ENCODE measurements around the gene PHC1. TPM values are rescaled to one million over a fixed set of nuclear protein-coding genes. Genes with fewer than 3 reads are reported as not detected.

The PHC1 gene
- total RNA-seq, 4 donors from 2014 or later, result 51.7 to 71.2 (median 67.3) TPM

- WGBS, 2 donors, result 88 to 91% methylated on average over 1 of the region's 1 CpG
- H3K9me3 ChIP-seq, result no peaks in the 10 kb centered on the region
- no peak for DNase-seq
- no peaks in the 10 kb centered on the region for H3K27me3 ChIP-seq
- H3K4me1 ChIP-seq, result no peaks in the 10 kb centered on the region
- TF ChIP-seq POLR2A (IDR thresholded peaks at IDR 0.05), result no peak
- TF ChIP-seq CTCF (IDR thresholded peaks at IDR 0.05), result no peak
- H3K36me3 ChIP-seq, result no peaks in the 10 kb centered on the region
- no peak overlapping the region for H3K27ac ChIP-seq
- intact Hi-C loops (cut with DNase I), result no loop called here
- no peak overlapping the region for H3K4me3 ChIP-seq (replicated peaks in 1 of 3)
Measured at GRCh38 chr12:8985213-8985754, 71.0 kb downstream of the PHC1 start.

- no peak for DNase-seq
- H3K9me3 ChIP-seq, result no peaks in the 10 kb centered on the region
- intact Hi-C loops (cut with DNase I), result no loop called here
- H3K4me3 ChIP-seq (replicated peaks in 1 of 3), result no peak overlapping the region
- no peaks in the 10 kb centered on the region for H3K36me3 ChIP-seq
- H3K27ac ChIP-seq, result no peak overlapping the region
- no peak for TF ChIP-seq POLR2A (IDR thresholded peaks at IDR 0.05)
- TF ChIP-seq CTCF (IDR thresholded peaks at IDR 0.05), result no peak
- H3K4me1 ChIP-seq, result no peaks in the 10 kb centered on the region
- no peaks in the 10 kb centered on the region for H3K27me3 ChIP-seq
Measured at GRCh38 chr12:8987163-8987562, 72.9 kb downstream of the PHC1 start.

- no peaks in the 10 kb centered on the region for H3K27me3 ChIP-seq
- no peak overlapping the region for H3K4me3 ChIP-seq (replicated peaks in 1 of 3)
- intact Hi-C loops (cut with DNase I), result no loop called here
- H3K27ac ChIP-seq, result no peak overlapping the region
- DNase-seq, result no peak
- no peaks in the 10 kb centered on the region for H3K4me1 ChIP-seq
- no peaks in the 10 kb centered on the region for H3K36me3 ChIP-seq
- no peak for TF ChIP-seq POLR2A (IDR thresholded peaks at IDR 0.05)
- TF ChIP-seq CTCF (IDR thresholded peaks at IDR 0.05), result no peak
- 74 to 79% methylated on average over 1 of the region's 1 CpG for WGBS, 2 donors
- H3K9me3 ChIP-seq, result no peaks in the 10 kb centered on the region
Measured at GRCh38 chr12:8987685-8988084, 73.4 kb downstream of the PHC1 start.

- no peak within 1 kb of the TSS for H3K4me3 ChIP-seq (replicated peaks in 1 of 3)
- no peaks in the 10 kb centered on the region for H3K9me3 ChIP-seq
- H3K27me3 ChIP-seq, result no peaks in the 10 kb centered on the region
- 82 to 83% methylated on average over 2 of the region's 2 CpGs for WGBS, 2 donors
- no peak for DNase-seq
- no peaks in the 10 kb centered on the region for H3K4me1 ChIP-seq
- intact Hi-C loops (cut with DNase I), result no loop called here
- H3K36me3 ChIP-seq, result no peaks in the 10 kb centered on the region
- no peak for TF ChIP-seq POLR2A (IDR thresholded peaks at IDR 0.05)
- H3K27ac ChIP-seq, result no peak within 1 kb of the TSS
Measured at GRCh38 chr12:8989413-8989812, 75.1 kb downstream of the PHC1 start, which contains the start of gene KLRG1. Gene KLRG1 (plus strand): TSS chr12:8989546. CDS start chr12:8989636, 90 bp downstream.

Other genes starting within 250 kb of the PHC1 start
- 10 to 100 TPM; 50.8 to 77.7 (median 64.1) TPM for gene RIMKLB, start 216.5 kb upstream of the PHC1 start, total RNA-seq
- under 1 TPM in 2 of 4 donors, not detected in 2; 0.22 to 0.27 TPM for gene A2ML1, start 91.9 kb upstream of the PHC1 start, total RNA-seq
- 100 to 1,000 TPM; 112 to 158 (median 136) TPM for gene M6PR, start 35.1 kb downstream of the PHC1 start, total RNA-seq
- gene KLRG1, start 75.0 kb downstream of the PHC1 start, total RNA-seq, result 1 to 10 TPM; 1.1 to 4.3 (median 3.0) TPM
- 100 to 1,000 TPM; 124 to 345 (median 219) TPM for gene A2M, start 201.4 kb downstream of the PHC1 start, total RNA-seq

All from thyroid gland (tissue), 4 donors.